GM12875 (cell line): ENCODE results near the gene CMIP.
A peak's percentile ranks its signal among the peaks of the same experiment; 100 is the strongest.
"Not testable (repeated sequence)": the region's sequence is repeated elsewhere in the genome, so short reads cannot be mapped to it uniquely, and the experiment has no call there.

Experiments used
- H3K4me3 ChIP-seq: one replicate; pipeline ENCODE4 v1.5.1; 2011; ENCODE audit warnings: low read depth, low read length, control low read depth
- CTCF ChIP-seq: IDR thresholded peaks from 2 replicates; pipeline ENCODE4 v1.5.1; 2011; ENCODE audit warnings: low read depth, mild to moderate bottlenecking, control low read depth, inconsistent platforms, low read length, moderate library complexity, borderline replicate concordance; ENCODE audit not compliant: insufficient read depth

Gene CMIP

GRCh38 chr16:81403208-81403600 lies 41.4 kb upstream of the CMIP start:
- TF ChIP-seq CTCF, result no peak
- H3K4me3 ChIP-seq, result no peak overlapping the region

GRCh38 chr16:81403601-81404391 lies 40.8 kb upstream of the CMIP start:
- peak overlapping the region; percentile 12 for H3K4me3 ChIP-seq
- TF ChIP-seq CTCF, result peak; percentile 91

GRCh38 chr16:81405002-81405401 lies 39.6 kb upstream of the CMIP start:
- not testable (repeated sequence) for H3K4me3 ChIP-seq

GRCh38 chr16:81405702-81406113 lies 38.9 kb upstream of the CMIP start:
- H3K4me3 ChIP-seq, result no peak overlapping the region
- no peak for TF ChIP-seq CTCF

GRCh38 chr16:81408409-81408950 lies 36.1 kb upstream of the CMIP start:
- TF ChIP-seq CTCF, result no peak
- no peak overlapping the region for H3K4me3 ChIP-seq

GRCh38 chr16:81409016-81409556 lies 35.5 kb upstream of the CMIP start:
- H3K4me3 ChIP-seq, result no peak overlapping the region
- TF ChIP-seq CTCF, result no peak

GRCh38 chr16:81410643-81411293 lies 33.8 kb upstream of the CMIP start:
- TF ChIP-seq CTCF, result no peak
- H3K4me3 ChIP-seq, result no peak overlapping the region
